ENCODE results near the gene RAD52.

RAD52 gene

DNA sequence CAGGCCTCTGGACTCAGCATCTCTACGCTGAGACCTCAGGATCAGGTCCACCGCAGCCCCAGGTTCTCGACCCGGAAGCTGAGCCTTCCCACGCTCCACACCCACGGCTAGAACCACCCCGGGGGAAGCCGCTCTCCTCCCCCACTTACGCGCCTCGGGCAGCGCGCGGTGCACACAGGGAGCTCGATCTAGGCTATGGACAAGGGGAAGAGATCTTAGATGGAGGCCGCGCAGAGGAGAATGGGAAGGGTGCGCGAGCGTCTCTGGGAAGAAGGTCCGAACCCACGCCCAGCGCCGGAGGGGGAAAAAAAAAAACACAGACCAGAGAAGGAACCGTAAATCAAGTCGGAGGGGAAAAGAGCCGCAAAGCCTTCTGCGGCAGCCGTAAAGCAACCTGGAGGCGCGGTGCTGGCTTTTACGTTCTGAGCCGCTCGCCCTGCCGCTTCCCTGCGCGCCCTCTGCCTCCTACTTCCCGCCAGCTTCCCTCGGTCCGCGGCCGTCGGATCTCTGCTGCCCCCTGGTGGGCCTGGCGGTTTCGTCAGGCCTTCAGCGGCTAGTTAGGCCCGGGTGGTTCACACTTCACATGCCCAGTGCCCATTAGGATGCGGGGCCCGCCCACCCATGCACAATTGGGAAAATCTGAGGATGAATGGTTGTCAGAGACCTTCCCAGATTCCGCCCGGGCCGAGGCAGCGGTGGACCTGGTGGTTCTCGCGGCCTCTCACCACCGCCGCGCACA, at the start of gene RAD52:
TSS of gene RAD52 (minus strand) at position 242 of the 739 bp plus-strand sequence. CDS start 16,636 bp downstream, outside the sequence.
- FAIRE-seq: peak; percentile 97

DNA sequence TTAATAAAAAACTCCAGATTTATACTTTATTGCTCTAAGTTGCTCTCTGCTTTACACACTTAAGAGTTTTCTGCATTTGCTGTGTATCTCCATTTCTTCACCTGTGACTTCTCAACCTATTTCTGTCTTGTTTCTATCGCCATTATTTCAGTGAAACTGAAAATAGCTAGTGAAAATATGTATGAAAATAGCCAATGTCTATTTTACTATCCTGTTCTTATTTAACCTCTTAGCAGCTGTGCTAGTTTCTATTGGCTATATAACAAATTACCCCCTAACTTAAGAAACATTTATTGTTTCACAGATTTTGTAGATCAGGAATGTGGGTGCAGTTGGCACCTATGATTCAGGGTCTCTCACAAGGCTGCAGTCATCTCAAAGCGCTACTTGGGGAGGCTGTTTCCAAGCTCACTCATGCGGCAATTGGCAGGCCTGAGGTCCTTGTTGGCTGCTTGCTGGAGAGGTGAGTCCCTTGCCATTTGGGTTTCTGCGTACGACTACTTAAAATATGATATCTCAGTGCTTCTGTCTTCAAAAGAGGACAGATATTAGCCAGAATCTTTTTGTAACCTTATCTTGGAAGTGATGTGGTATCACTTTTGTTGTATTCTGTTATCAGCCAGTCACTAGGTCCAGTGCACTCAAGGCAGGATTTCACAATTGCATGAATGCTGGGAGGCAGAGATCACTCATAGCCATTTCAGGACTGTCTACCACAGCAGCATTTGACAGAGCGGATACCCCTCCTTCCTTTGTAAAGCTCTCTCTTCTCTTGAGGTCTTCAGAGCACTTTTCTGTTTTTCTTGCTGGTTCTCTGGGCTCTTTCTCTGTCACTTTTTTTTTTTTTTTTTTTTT, 48.8 kb upstream of the RAD52 start:
- FAIRE-seq: no peak

DNA sequence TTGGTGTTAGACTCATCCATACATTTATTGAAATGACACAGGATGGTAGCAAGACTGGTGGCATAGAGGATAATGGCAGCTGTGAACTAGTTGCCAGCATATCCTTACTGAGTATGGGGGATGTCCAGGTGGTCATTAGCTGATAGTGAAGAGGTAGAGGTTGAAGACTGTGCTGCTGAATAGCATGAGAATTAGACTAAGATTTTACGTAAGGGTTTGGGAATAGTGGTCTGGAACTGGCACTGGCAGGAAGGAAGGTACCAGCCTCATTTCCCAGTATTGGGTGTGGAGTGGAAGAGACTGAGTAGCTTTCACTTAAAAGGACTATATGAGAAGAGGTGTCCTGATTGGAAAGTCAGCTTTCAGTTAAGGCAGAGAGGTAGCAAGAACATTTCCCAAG, 48.0 kb upstream of the RAD52 start:
- FAIRE-seq: no peak

DNA sequence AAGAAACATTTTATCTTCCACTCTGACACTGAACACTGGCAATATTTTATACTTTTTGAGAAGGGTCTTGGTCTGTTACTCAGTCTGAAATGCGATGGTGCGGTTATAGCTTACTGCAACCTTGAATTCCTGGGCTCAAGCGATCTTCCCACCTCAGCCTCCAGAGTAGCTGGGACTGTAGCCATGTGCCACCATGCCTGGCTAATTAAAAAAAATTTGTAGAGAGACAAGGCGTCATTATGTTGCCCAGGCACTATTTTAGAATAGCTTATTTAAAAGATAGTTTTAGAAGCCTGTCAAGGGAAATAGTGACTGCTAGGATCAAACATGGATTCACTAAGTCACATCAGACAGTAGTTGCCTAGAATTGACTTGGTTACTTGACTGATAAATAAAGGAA, 47.4 kb upstream of the RAD52 start:
- no peak for FAIRE-seq

DNA sequence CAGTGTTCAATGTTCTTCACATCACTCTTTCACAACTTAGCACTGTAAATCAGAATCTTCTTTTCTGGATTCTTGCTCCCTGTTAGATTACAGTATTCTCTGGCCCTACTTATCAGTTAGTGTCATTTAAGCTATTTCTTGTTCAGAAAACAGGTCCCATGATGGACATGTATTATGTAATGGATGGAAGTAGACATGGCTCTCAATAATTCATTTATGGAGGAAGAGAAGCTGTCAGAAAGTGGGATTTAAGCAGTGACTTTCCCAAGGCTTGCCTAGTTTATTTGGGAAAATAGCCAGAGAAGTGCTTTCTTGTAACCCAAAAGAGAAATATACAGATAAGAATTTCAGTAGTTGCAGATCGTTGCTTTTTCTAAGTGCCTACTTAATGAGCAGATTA, 43.2 kb upstream of the RAD52 start:
- no peak for FAIRE-seq

DNA sequence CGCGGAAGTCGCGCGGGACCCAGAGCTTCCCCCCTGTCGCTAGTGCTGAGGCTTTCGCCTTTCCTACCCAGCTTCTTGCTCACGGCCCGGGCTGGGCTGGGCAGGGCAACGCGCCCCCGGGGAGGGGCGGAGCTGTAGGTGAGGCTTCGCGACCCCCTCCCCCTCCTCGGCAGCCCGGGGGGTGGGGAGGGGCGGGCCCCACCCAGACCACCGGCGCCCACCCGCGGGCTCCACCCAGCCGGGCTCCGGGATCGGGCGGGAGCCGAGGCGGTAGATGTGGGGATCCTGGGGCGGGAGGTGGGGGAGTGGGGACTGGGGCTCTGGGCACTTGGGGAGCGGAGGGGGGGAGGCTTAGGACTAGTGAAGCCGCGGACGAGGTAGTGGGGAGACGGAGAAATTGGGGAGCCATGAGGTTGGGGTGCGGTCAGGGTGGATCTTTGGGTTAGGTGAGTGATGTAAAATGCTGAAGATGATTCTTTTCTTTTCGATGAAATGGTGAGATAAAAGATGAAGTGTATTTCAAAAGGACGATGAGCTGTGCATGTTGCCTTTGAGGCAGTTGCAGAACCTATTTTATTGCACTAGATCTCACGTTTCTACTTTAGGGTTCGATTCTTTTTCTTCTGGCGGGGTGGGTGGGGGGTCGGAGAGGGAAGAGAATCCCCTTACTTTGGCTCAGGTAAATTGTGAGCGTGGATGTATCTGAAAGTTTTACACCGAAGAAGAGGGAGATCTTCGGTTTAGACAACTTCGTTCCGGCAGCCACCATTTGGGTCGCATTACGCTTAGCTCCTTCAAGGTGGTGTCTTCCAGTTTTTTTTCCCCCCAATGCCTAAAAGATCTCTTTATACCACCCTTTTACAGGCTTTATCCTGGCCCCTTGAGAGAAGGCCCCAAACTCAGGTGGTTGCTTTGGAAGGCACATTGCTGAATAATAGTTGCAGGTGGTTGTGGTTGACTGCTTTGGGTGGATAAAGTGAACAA, 42.1 kb upstream of the RAD52 start:
- no peak for FAIRE-seq

DNA sequence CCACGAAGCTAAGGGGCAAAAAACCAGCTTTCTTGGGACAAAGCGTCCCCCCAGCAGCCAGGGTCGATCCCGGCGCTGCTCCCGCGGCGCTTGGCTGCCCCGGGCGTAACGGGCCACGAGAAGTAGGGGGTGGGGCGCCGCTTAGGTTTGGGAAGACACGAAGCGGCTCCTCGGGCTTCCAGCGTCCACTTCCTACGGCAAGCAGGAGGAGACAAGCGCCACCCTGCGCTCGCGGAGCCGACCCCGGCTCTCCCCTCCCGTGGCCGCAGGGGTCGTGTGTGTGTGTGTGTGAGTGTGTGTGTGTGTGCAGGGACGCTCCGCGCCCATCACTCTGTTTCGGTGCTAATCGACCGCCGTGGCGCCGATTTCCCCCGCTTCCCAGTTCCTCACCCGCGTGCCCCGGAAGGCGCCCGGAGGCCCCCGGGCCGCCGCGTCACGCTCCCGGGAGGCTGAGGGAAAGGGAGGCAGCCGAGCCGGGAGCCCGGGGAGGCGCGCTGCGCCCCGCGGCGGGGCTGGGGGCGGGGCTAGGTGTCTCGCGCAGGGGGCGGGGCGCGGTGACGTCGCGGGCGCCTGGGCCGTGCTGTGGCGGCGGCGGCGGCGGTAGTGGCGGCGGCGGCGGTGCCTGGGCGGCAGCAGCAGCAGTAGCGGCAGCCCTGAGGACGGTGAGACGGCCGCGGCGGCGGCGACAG, 41.3 kb upstream of the RAD52 start, which contains the start of gene ERC1:
TSS of gene ERC1 (plus strand) at position 563 of the 689 bp plus-strand sequence. CDS start 36,681 bp downstream, outside the sequence.
- no peak for FAIRE-seq

DNA sequence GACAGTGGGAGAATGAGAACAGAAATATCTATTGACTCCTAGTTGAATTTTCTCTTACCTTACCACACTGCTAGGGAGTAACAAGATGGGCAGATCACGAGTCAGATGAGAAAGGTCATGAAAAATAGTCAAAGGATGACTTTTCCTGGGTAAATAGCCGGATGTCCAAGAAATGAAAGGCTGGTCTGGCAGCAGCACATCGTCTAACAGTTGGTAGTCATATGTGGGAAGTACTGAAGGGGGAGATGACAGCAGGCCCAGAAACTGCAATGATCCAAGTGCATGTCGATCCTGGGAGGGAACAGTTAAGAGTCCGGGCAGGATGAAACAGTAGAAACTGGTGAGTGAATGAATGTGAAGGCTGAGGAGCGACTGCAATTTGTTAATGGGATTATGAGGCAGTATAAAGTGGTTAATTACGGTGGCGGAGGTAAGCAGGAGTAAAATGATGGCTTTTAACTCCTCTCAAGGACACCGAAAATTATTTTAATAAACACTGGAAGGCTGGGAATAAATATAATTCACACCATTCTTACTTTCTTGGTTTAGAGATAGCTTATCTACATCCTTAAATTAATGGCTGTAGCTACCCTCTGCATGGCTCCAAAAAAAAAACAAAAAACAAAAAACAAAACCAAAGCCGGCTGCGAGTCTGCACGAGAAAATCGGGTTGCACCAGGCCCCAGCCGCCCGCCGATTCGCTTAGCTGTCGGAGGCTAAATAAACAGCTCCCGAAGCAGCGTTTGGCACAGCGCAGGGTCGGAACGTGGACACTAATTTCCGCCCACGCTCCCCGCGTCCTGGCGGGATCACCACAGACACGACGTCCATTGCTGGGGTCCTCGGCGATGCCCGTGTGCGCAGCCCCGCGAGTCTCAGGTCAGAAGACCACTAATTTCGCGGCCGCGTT, 40.5 kb upstream of the RAD52 start:
- peak; percentile 21 for FAIRE-seq

DNA sequence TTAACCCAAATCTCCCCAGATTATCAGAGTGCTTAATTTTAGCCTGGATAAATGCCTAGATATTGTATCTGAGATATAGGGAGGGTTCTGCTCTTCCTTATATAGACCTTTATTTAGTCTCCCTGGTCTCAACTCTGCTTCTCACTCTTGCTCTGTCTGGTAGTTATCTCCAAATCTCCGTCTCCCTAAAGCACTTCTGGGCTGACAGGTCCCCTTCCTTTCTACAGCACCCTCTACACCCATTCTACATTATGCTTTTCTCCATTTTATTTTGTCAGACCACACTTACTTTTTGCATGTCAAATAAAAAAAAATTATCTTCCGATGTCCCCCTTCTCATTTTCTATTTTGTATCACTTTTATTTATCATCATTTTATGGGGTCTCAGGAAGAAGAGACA, 39.6 kb upstream of the RAD52 start:
- FAIRE-seq: no peak

DNA sequence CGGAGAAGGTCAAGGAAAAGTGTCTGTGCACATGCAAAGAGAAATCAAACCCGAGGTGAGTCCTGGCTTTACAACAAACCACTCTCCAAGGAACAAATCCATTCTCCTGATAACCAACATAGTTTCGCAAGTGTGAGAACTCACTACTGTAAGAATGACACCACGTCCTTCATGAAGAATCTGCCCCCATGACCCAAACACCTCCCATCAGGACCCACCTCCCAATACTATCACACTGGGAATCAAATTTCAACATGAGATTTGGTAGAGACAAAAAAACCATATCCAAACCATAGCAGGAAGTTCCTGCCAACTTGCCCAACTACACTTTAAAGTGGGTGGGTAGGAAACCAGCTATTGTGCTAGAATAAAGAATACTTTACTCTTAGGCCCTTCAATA, 39.2 kb upstream of the RAD52 start:
- FAIRE-seq: no peak

DNA sequence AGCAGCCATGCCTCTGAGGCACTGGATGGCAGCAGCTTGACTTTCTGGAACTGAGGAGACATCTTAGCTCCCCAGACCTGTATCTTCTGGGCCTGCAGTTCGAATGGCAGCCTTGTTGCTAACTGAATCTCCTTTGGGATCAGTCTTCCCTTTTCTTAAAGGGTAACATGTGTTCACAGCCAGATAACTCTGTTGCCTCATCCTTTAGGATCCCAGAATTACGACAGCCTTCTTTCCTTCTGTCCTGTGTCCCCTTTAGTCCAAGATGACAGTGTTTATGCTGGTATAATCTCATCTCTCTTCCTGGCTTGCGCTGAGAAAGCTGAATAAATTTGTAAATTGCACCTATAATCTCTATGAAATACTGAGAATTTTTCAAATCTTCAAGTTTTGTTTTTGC, 32.5 kb upstream of the RAD52 start:
- FAIRE-seq: no peak

DNA sequence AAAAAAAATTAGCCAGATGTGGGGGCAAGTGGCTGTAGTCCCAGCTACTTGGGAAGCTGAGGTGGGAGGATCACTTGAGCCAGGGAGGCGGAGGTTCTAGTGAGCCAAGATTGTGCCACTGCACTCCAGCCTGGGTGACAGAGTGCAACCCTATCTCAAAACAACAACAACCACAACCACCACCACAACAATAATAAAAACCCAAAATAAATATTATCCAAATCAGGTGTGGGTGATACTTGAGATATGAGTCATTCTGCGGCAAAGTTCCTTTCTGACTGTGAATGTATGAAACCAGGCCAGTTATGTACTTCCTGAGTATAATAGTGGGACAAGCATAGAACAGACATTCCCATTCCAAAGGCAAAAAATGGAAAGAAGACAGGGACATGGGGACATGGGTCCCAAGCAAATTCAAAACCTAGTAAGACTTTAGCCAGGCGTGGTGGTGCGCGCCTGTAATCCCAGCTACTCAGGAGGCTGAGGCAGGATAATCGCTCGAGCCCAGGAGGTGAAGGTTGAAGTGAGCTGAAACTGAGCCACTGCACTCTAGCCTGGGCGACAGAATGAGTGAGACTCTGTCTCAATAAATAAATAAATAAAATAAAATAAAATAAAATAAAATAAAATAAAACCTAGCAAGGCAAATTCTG, 31.8 kb upstream of the RAD52 start:
- no peak for FAIRE-seq

DNA sequence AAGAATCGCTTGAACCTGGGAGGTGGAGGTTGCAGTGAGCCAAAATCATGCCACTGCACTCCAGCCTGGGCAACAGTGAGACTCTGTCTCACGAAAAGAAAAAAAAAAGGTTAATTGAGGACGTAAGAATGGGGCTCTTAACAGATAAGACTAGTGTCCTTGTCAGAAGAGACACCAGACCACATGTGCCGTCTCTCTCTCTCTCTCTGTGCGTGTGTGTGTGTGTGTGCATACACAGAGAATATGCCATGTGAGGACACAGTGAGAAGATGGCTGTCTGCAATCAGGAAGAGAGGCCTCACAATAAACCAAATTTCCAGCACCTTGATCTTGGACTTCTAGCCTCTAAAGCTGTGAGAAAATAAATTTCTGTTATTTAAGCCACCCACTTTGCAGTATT, 29.9 kb upstream of the RAD52 start:
- FAIRE-seq: no peak

DNA sequence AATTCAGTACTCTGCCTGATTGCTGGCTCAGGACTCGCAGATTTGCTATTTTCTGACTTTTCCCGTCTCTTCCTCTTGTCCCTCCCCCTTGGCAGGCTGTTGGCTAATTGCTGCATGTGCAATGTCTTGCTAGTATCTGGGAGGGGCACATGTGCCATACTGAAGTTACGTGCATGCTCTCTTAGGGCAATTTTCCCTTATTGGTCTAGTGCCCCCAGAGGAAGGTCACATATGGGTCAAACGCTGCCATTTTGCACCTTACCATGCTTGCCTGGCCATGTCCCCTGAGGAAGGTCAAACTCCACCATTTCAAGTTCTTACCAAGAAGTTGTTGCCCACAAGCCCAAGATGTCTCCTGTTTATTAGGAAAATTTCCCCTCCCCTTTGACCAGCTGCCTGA, 27.7 kb upstream of the RAD52 start:
- no peak for FAIRE-seq

DNA sequence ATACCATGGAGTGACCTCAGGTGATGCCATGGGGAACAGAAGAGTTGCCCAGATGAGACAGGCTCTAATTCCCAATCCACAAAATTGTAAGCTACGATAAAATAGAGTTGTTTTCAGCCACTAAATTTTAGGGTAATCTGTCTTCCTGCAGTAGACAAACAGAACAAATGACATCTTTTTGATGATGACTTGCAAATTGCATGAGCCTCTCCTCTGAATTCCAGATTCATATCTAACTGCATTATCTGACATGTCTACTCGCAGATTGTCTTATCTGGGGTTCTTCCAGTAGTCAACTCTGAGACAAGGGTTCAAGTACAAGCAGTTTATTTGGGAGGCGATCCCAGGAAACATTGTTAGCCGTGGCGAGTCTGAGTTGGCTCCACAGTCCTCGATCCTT, 27.1 kb upstream of the RAD52 start:
- no peak for FAIRE-seq

DNA sequence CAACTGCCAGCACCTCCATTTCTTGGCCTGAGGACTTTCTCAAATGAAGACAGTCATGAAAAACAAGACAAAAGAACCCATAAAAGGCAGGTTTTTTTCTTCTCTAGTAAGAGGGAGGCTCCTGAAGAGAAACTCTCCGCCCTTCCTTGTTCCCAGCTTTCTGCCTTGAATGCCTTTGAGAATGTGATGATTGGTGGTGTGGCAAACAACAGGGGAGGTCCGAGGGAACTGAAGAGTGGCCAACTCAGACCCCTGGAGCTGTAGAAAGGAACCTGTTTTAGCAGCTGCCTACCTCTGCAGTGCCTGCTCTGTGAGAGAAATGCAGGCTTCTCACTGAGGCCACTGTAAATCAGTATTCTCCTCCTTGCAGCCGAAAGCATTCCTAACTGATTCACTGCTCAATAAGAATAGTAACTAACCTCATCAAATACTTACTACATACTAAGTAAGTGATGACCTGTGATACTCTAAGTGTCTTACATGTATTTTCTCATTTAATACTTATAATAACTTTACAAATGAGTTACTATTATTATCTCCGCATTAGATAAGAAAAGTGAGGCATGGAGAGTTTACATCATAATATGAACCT, 24.9 kb upstream of the RAD52 start:
- FAIRE-seq: no peak

DNA sequence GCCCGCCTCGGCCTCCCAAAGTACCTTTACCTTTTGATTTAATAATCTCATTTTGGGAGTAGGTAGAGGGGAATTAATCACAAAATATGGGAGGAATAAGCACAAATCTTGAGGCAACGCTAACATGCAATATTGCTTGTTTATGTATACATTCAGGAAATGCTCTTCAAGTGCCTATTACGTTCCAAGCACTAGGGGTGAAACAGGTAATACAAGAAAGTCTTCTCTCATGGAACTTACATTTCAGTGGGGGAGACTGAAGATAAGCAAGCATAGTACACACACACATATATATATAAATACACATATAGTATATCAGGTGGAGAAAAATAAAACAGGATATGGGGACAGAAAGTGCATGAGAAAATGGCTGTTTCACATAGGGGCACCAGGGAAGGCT, 22.5 kb upstream of the RAD52 start:
- no peak for FAIRE-seq

DNA sequence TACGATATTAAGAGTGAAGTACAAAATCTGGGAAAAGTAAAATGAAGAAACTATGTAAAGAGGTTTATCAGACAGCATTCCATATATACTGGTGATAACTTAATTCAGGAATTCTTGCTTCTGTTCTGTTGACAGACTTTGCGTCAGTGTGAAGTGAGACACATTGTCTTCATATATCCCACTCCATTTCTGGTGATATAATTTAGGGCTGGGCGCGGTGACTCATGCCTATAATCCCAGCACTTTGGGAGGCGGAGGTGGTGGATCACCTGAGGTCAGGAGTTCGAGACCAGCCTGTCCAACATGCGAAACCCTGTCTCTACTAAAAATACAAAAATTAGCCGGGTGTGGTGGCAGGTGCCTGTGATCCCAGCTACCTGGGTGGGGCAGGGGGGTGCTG, 20.3 kb upstream of the RAD52 start:
- no peak for FAIRE-seq

DNA sequence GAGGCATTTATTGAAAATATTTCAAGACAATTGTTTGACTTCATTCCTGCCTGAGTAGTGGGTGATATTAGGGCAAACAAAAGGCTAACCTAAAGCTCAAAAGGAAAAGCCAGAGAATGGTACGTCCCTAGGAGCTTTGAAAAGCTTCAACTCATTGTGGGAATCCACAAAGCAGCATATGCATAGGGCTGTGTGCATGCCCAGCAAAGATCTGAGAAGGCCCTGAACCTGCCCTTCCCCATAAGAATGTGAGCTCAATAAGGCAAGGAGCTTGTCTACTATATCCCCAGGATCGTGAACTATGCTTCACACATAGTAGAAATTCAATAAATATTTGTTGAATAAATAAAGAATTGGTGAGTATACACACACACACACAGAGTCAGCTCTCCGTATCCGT, 19.1 kb upstream of the RAD52 start:
- no peak for FAIRE-seq

DNA sequence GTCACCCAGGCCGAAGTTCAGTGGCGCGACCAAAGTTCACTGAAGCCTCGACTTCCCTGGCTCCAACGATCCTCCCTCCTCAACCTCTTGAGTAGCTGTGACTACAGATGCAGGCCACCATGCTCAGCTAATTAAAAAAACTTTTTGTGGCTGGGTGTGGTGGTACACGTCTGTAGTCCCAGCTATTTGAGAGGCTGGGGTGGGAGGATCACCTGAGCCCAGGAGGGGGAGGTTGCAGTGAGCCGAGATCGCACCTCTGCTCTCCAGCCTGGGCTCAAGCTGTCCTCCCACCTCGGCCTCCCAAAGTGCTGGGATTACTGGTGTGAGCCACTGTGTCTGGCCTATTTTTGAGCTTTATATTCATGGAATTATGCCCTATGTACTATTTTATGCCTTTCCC, 18.1 kb upstream of the RAD52 start:
- no peak for FAIRE-seq

Data from G401.6 (cell line).